PC-9 (cell line): Measurements from ENCODE around the gene ZNF705A. TPM values are rescaled to one million over a fixed set of nuclear protein-coding genes. Genes with fewer than 3 reads are reported as not detected.
"Not testable (repeated sequence)": the region's sequence is repeated elsewhere in the genome, so short reads cannot be mapped to it uniquely, and the experiment has no call there.

Experiments
- BruUV-seq: library from RNA; stranded (reverse); fragments of 400-500 nt; replicated peaks from 2 replicates; lab custom pipeline; 2021; lab: Mats Ljungman, UMichigan
- CTCF ChIA-PET: fragments of 300-600 bp; sonication (Branson Sonifier 250); formaldehyde crosslinking; loops from one replicate; lab custom pipeline; 2022; ENCODE audit warnings: antibody characterized with exemption; lab: Charles Lee
- POLR2A ChIA-PET: fragments of 300-600 bp; sonication (Branson Sonifier 250); formaldehyde crosslinking; loops from one replicate; lab custom pipeline; 2022; ENCODE audit warnings: antibody characterized with exemption; ENCODE audit not compliant: unreplicated experiment; lab: Charles Lee
- DNase-seq, 2 experiments: peaks; one replicate each; pipeline versions ENCODE4 v3.0.0 to v3.0.0-alpha.2; 2015 to 2022; ENCODE audit warnings: mixed read lengths in 1 of 2
- H2AFZ ChIP-seq: fragments of 200-600 bp; sonication (generic); 2 replicates; pipeline ENCODE4 v1.8.1; 2017; ENCODE audit warnings: antibody characterized with exemption
- H3F3A ChIP-seq: fragments of 200-600 bp; sonication (generic); 2 replicates; pipeline ENCODE4 v1.8.1; 2017; ENCODE audit warnings: antibody characterized with exemption, mild to moderate bottlenecking, low read depth; ENCODE audit not compliant: insufficient read depth
- H3K27ac ChIP-seq: fragments of 200-600 bp; sonication (generic); 2 replicates; pipeline ENCODE4 v1.6.1; 2016; ENCODE audit warnings: mixed run types
- H3K27me3 ChIP-seq: fragments of 200-600 bp; sonication (generic); 2 replicates; pipeline ENCODE4 v1.6.1; 2016; ENCODE audit warnings: low read depth, mixed run types; ENCODE audit not compliant: insufficient read depth
- H3K36me3 ChIP-seq: fragments of 200-600 bp; sonication (generic); 2 replicates; pipeline ENCODE4 v1.6.1; 2016; ENCODE audit warnings: low read depth, mixed run types
- H3K4me1 ChIP-seq: fragments of 200-600 bp; sonication (generic); replicated peaks from 2 replicates; pipeline ENCODE4 v1.6.1; 2016; ENCODE audit warnings: mixed run types; ENCODE audit not compliant: insufficient read depth
- H3K4me2 ChIP-seq: fragments of 200-600 bp; sonication (generic); 2 replicates; pipeline ENCODE4 v1.6.1; 2017; ENCODE audit warnings: mixed run types
- H3K4me3 ChIP-seq: fragments of 200-600 bp; sonication (generic); 2 replicates; pipeline ENCODE4 v1.6.1; 2016; ENCODE audit warnings: mixed run types
- H3K79me2 ChIP-seq: fragments of 200-600 bp; sonication (generic); 2 replicates; pipeline ENCODE4 v1.6.1; 2017; ENCODE audit warnings: low read depth, mixed run types
- H3K9me2 ChIP-seq: fragments of 200-600 bp; sonication (generic); 2 replicates; pipeline ENCODE4 v1.8.1; 2017; ENCODE audit warnings: mild to moderate bottlenecking; ENCODE audit not compliant: insufficient read depth
- H3K9me3 ChIP-seq: fragments of 200-600 bp; sonication (generic); 2 replicates; pipeline ENCODE4 v1.8.1; 2016; ENCODE audit warnings: low read depth; ENCODE audit not compliant: insufficient read depth
- H4K20me1 ChIP-seq: fragments of 200-600 bp; sonication (generic); 2 replicates; pipeline ENCODE4 v1.8.1; 2017; ENCODE audit not compliant: insufficient read depth
- CTCF ChIP-seq: fragments of 200-600 bp; sonication (generic); conservative IDR thresholded peaks from 2 replicates; pipeline ENCODE4 v1.6.1; 2017; ENCODE audit warnings: mixed run types, antibody characterized with exemption, mild to moderate bottlenecking, moderate library complexity
- EZH2 ChIP-seq: fragments of 200-600 bp; sonication (generic); IDR thresholded peaks from 2 replicates; pipeline ENCODE4 v1.8.0; 2017; ENCODE audit warnings: antibody characterized with exemption, low read depth
- intact Hi-C: fragments of 100-400 bp; cut with micrococcal nuclease; formaldehyde crosslinking; loops from one replicate; pipeline ENCODE4 v1.10.0; 2022; ENCODE audit not compliant: unreplicated experiment
- total RNA-seq: library from RNA; stranded (reverse); gene quantifications from 2 replicates; pipeline ENCODE4 v1.2.3, GENCODE V29; 2021

Gene ZNF705A
- total RNA-seq, 1 experiment from 2014 or later: not detected

DNA sequence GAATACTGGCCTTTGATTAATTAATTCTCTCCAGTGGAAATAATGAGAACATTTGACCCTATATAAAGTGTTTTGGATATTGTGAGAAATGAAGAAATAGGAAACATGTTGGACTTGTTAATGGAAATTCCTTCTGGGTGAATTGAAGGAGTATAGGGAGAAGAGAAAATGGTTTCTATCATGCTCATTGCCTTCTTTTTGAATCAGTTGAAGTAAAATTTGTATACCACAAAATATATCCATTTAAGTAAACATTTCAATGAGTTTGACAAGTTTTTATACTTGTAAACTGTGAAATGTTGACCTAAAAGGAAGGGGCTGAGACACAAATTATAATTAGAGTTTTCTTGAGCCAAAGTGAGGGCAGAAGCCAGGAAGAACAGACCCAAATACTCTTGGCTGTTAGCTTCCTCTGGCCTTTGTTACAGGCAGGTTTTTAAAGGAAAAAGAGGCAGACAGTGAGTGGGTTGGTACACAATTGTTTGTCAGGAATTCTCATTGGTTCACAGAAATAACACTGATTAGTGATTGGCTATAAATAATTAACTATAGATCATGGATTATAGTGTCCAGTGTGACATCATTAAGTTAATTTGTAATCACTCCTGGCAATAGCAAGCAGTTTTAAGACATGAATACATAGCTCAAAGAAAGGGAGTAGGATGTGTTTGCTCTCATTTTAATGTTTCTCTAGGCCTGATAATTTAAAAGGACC, 826 bp downstream of the ZNF705A start:
- no peak for DNase-seq
- peak overlapping the region; percentile 60 for H3K27ac ChIP-seq
- BruUV-seq: no TSS peak
- TF ChIP-seq CTCF (no peak), EZH2 (no peak)
- peaks cover 18% of the 10 kb centered on the region for H3K4me1 ChIP-seq
- peaks cover 10% of the 10 kb centered on the region; the same call in 1 of the 2 replicates for H3F3A ChIP-seq
- ChIA-PET POLR2A (no interaction called here), CTCF (no interaction called here)
- H3K9me3 ChIP-seq: 0 out of 2 replicates have a peak, but pooled peaks cover 6% of the 10 kb centered on the region
- intact Hi-C loops: no loop called here
- H3K9me2 ChIP-seq: no peaks in the 10 kb centered on the region
- no peaks in the 10 kb centered on the region for H4K20me1 ChIP-seq
- H3K4me3 ChIP-seq: no peak overlapping the region
- H3K4me2 ChIP-seq: peak overlapping the region; percentile 24; the same call in 1 of the 2 replicates
- H3K79me2 ChIP-seq: no peaks in the 10 kb centered on the region
- H2AFZ ChIP-seq: peak overlapping the region; percentile 61; the same call in 1 of the 2 replicates
- H3K27me3 ChIP-seq: no peaks in the 10 kb centered on the region
- H3K36me3 ChIP-seq: no peaks in the 10 kb centered on the region

DNA sequence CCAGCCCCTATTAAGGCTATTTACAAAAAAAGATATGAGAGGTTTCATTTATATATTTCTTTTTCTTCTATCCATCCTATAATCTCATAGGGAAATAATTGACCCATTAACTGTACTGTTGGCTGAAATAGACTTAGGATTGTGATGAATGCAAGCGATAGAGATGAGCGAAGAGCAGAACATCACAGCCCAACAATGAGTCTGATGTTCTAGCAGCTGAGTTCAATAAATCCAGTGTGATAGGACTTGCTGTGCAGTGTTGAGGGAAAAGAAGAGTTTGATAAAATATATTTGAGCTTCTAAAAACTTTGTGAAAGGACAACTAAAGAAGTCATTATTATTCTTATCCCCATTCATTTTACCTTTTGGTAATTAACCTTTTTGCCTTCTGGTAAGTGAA, 16.1 kb downstream of the ZNF705A start:
- H3K4me3 ChIP-seq, H3K79me2 ChIP-seq, H3K36me3 ChIP-seq, intact Hi-C loops, H3F3A ChIP-seq, H2AFZ ChIP-seq, POLR2A ChIA-PET, H3K27ac ChIP-seq, H3K4me2 ChIP-seq, H3K27me3 ChIP-seq, CTCF ChIA-PET, DNase-seq, H3K4me1 ChIP-seq, H3K9me3 ChIP-seq, H4K20me1 ChIP-seq, BruUV-seq, H3K9me2 ChIP-seq: not testable (repeated sequence)

DNA sequence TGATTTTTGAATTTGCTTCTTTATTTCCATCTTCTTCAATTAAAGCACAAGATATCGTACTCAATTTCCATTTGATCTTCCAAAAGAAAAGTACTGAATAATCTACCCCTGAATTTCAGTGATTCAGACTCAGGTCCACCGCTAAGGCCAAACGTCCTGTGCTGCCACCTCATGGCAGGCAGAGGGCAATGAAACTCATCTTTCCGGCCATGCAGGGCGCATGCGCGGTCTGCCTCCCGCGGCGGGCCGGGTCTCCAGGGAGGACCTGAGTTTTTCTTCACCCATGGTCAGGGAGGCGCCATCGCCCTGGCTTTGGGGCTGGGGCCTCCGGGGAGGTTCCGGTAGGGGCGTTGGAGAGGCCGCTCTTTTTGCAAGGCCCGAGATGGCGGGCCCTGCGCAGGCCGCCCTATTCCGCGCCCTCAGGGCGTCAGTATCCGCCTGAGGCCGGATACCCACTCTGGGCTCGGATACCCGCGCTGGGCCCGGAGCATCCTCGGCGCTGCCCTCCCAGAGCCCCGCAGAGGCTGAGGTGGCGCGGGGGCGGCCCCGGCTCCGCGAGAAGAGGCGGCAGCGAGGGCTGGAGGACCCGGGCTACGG, 23.3 kb downstream of the ZNF705A start:
- POLR2A ChIA-PET: not testable (repeated sequence)

GRCh38 chr12:8181271-8181670, 24.5 kb downstream of the ZNF705A start:
- intact Hi-C loops: loop anchor here (5.0 kb wide), 1 partner anchor 74 kb away; no protein-coding TSS in a partner anchor
- H3K36me3 ChIP-seq, H3K4me1 ChIP-seq, H3K27ac ChIP-seq, H3K4me3 ChIP-seq, H3K9me3 ChIP-seq, H3F3A ChIP-seq, BruUV-seq, DNase-seq, H4K20me1 ChIP-seq, H3K27me3 ChIP-seq, H2AFZ ChIP-seq, H3K79me2 ChIP-seq, H3K9me2 ChIP-seq, POLR2A ChIA-PET, CTCF ChIA-PET: not testable (repeated sequence)
- H3K4me2 ChIP-seq: peak overlapping the region; percentile 81; the same call in 1 of the 2 replicates

More for the DNA sequence above, 23.3 kb downstream of the ZNF705A start:
- BruUV-seq, H3K4me1 ChIP-seq, H3K36me3 ChIP-seq, H3F3A ChIP-seq, H3K9me2 ChIP-seq, H3K27me3 ChIP-seq, H3K9me3 ChIP-seq, H3K79me2 ChIP-seq, H3K27ac ChIP-seq, H4K20me1 ChIP-seq, CTCF ChIA-PET: not testable (repeated sequence)
- DNase-seq: peak; percentile 66 to 82
- peak overlapping the region; percentile 67 for H3K4me3 ChIP-seq
- peak overlapping the region; percentile 74 for H2AFZ ChIP-seq
- TF ChIP-seq CTCF: peak; percentile 81
- intact Hi-C loops: loop anchor here (5.0 kb wide), 1 partner anchor 73 kb away; no protein-coding TSS in a partner anchor
- H3K4me2 ChIP-seq: peak overlapping the region; percentile 81

- BruUV-seq, H3K9me2 ChIP-seq, POLR2A ChIA-PET, H3K9me3 ChIP-seq, H3K4me2 ChIP-seq, H3K4me3 ChIP-seq, H3K36me3 ChIP-seq, H4K20me1 ChIP-seq, H3K4me1 ChIP-seq, H2AFZ ChIP-seq, H3K79me2 ChIP-seq, CTCF ChIA-PET, H3K27me3 ChIP-seq, DNase-seq, H3F3A ChIP-seq, H3K27ac ChIP-seq: not testable (repeated sequence)
- intact Hi-C loops: loop anchor here (5.0 kb wide), 1 partner anchor 76 kb away; no protein-coding TSS in a partner anchor
Measured at GRCh38 chr12:8182923-8183322, 26.1 kb downstream of the ZNF705A start.
